ENCODE data around the gene TBX18. TPM values are rescaled to one million over a fixed set of nuclear protein-coding genes. Genes with fewer than 3 reads are reported as not detected.

The TBX18 gene
- total and polyA plus RNA-seq, 4 donors, result 0.05 to 1.3 (median 0.21) TPM

DNA sequence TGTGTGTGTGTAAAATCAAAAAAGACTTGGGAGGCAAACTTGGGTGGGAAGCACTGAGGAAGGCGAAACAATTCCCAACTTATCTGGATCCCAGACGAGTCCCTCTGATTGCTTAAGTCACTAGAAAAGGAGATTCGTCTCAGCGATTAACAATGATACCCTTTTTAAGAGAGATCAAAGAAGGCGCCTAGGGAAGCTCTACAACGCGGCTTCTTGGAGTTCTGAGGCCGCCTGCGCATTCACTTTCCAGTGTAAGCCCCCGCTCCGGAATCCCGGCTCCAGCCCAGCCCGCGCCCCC is 8.7 kb upstream of the TBX18 start:
- H3K27me3 ChIP-seq (ENCODE audit: control insufficient read depth in 3 of 3, insufficient read depth in 3 of 3, low read length in 2 of 3), result peaks cover 24 to 98% (median 98%) of the 10 kb centered on the region in 3 donors
- H3K4me1 ChIP-seq (ENCODE audit: control insufficient read depth in 5 of 5, insufficient read depth in 5 of 5, low read length in 5 of 5), result peaks cover 0 to 18% (median 6%) of the 10 kb centered on the region in 5 donors
- WGBS, 2 donors, result 3 to 8% methylated on average over 14 of the region's 14 CpGs
- H3K9me3 ChIP-seq (ENCODE audit: control insufficient read depth in 4 of 4, insufficient read depth in 3 of 4, low read length in 3 of 4), result peaks cover 0 to 11% (median 0%) of the 10 kb centered on the region in 4 donors
- no peak overlapping the region for H3K27ac ChIP-seq (ENCODE audit: low read depth in 1 of 2, low read length in 1 of 2)
- ATAC-seq (ENCODE audit: insufficient read depth, low FRiP score) (no peak), DNase-seq (peak in 1 of 3 donors; percentile 19)
- H3K4me3 ChIP-seq, result no peak overlapping the region
- no peak overlapping the region for H3K9ac ChIP-seq (ENCODE audit: insufficient read depth in 1 of 2, low read length in 2 of 2)
- H3K36me3 ChIP-seq (ENCODE audit: control insufficient read depth in 4 of 4, insufficient read depth in 4 of 4, low read length in 4 of 4), result no peaks in the 10 kb centered on the region
- TF ChIP-seq, protein P1, sequence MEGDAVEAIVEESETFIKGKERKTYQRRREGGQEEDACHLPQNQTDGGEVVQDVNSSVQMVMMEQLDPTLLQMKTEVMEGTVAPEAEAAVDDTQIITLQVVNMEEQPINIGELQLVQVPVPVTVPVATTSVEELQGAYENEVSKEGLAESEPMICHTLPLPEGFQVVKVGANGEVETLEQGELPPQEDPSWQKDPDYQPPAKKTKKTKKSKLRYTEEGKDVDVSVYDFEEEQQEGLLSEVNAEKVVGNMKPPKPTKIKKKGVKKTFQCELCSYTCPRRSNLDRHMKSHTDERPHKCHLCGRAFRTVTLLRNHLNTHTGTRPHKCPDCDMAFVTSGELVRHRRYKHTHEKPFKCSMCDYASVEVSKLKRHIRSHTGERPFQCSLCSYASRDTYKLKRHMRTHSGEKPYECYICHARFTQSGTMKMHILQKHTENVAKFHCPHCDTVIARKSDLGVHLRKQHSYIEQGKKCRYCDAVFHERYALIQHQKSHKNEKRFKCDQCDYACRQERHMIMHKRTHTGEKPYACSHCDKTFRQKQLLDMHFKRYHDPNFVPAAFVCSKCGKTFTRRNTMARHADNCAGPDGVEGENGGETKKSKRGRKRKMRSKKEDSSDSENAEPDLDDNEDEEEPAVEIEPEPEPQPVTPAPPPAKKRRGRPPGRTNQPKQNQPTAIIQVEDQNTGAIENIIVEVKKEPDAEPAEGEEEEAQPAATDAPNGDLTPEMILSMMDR (IDR thresholded peaks at IDR 0.05; ENCODE audit: control extremely low read depth, extremely low read depth), result no peak

- WGBS, 2 donors, result 9 to 15% methylated on average over 35 of the region's 35 CpGs
- Histone ChIP-seq H3K36me3 (ENCODE audit: control insufficient read depth in 4 of 4, insufficient read depth in 4 of 4, low read length in 4 of 4) (no peaks in the 10 kb centered on the region), H3K9ac (ENCODE audit: insufficient read depth in 1 of 2, low read length in 2 of 2) (no peak overlapping the region), H3K27me3 (ENCODE audit: control insufficient read depth in 3 of 3, insufficient read depth in 3 of 3, low read length in 2 of 3) (peaks cover 21 to 99% (median 98%) of the 10 kb centered on the region in 3 donors), H3K9me3 (ENCODE audit: control insufficient read depth in 4 of 4, insufficient read depth in 3 of 4, low read length in 3 of 4) (peaks cover 0 to 11% (median 0%) of the 10 kb centered on the region in 4 donors), H3K27ac (ENCODE audit: low read depth in 1 of 2, low read length in 1 of 2) (no peak overlapping the region), H3K4me3 (no peak overlapping the region), H3K4me1 (ENCODE audit: control insufficient read depth in 5 of 5, insufficient read depth in 5 of 5, low read length in 5 of 5) (peaks cover 0 to 18% (median 6%) of the 10 kb centered on the region in 5 donors)
- TF ChIP-seq, protein P1 (IDR thresholded peaks at IDR 0.05; ENCODE audit: control extremely low read depth, extremely low read depth), result no peak
- DNase-seq, result peak in 1 of 3 donors; percentile 15
- no peak for ATAC-seq (ENCODE audit: insufficient read depth, low FRiP score)
Observed at GRCh38 chr6:84772428-84773132, 8.2 kb upstream of the TBX18 start.

GRCh38 chr6:84771756-84772356 is 7.5 kb upstream of the TBX18 start:
- Histone ChIP-seq H3K27ac (ENCODE audit: low read depth in 1 of 2, low read length in 1 of 2) (no peak overlapping the region), H3K27me3 (ENCODE audit: control insufficient read depth in 3 of 3, insufficient read depth in 3 of 3, low read length in 2 of 3) (peaks cover 21 to 99% (median 98%) of the 10 kb centered on the region in 3 donors), H3K4me3 (no peak overlapping the region), H3K4me1 (ENCODE audit: control insufficient read depth in 5 of 5, insufficient read depth in 5 of 5, low read length in 5 of 5) (peaks cover 0 to 18% (median 6%) of the 10 kb centered on the region in 5 donors), H3K9me3 (ENCODE audit: control insufficient read depth in 4 of 4, insufficient read depth in 3 of 4, low read length in 3 of 4) (peaks cover 0 to 16% (median 0%) of the 10 kb centered on the region in 4 donors), H3K9ac (ENCODE audit: insufficient read depth in 1 of 2, low read length in 2 of 2) (no peak overlapping the region), H3K36me3 (ENCODE audit: control insufficient read depth in 4 of 4, insufficient read depth in 4 of 4, low read length in 4 of 4) (no peaks in the 10 kb centered on the region)
- TF ChIP-seq, protein P1 (IDR thresholded peaks at IDR 0.05; ENCODE audit: control extremely low read depth, extremely low read depth), result no peak
- DNase-seq (peak in 1 of 3 donors; percentile 32), ATAC-seq (ENCODE audit: insufficient read depth, low FRiP score) (no peak)
- 12 to 16% methylated on average over 16 of the region's 16 CpGs for WGBS, 2 donors
